ENCODE measurements around the gene PUS1.
"Not testable (repeated sequence)": the region's sequence is repeated elsewhere in the genome, so short reads cannot be mapped to it uniquely, and the experiment has no call there.

The PUS1 gene

DNA sequence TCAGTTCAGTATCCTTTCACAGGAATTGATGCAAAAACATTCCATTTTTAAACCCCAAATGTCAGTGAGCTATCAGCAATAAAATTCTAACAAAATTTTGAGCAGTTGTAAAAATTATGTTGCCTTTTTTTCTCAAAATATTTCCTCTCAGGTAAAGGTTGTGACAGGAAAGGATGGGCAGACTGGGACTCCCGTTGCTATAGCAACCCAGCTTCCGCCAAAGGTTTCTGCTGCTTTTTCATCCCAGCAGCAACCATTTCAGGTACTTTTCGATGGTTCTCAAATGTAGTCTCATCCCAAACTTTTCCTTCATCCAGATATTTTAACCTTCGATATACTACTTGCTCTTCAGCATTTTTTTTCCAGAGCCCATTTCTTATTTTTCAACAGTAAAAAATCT is 34.3 kb downstream of the PUS1 start:
- DNase-seq, result no peak

DNA sequence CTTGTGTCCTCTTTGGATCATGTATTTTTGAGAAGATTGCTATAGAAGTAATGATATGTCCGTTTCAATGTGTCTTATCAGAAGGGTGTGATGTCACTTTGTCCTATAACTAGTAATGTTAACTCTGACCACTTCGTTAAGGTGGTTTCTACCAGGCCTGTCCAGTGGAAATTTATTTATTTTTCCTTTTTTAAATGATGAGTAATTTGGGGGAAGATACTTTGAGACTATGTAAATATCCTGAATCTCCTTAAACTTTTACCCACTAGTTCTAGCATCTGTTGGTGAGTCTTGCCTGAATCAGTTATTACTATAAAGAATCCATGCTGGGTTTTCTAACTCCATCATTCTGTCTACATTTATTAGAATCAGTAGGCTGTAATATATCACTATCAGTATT is 36.0 kb downstream of the PUS1 start:
- DNase-seq, result no peak

DNA sequence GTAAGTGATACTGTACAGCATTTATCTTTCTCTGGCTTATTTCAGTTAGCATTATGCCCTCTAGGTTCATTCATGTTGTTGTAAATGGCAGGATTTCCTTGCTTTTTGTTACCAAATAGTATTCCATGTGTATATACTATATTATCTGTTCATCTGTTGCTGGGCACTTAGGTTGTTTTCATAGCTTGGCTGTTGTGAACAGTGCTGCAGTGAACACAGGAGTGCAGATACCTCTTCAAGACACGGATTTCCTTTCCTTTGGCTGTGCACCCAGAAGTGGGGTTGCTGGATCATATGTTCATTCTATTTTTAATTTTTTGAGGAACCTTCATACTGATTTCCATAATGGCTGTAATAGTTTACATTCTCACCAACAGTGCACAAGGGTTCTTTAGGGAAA is 42.1 kb downstream of the PUS1 start:
- no peak for DNase-seq

DNA sequence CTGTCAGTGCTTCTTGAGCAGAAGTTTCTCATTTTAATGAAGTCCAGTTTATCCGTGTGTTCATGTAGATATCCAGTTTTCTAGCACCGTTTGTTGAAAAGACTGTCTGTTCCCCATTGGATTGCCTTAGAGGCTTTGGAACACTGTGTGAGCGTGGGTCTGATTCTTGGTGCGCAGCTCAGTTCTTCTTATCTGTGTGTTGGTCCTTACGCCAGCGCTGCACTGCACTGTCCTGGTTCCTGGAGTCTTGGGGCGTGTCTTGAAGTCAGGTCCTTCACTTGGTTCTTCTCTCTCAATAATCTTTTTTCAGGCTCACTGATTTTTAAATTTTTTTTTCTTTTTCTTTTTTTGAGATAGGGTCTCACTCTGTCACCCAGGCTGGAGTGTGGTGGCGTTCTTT is 46.2 kb downstream of the PUS1 start:
- no peak for DNase-seq

DNA sequence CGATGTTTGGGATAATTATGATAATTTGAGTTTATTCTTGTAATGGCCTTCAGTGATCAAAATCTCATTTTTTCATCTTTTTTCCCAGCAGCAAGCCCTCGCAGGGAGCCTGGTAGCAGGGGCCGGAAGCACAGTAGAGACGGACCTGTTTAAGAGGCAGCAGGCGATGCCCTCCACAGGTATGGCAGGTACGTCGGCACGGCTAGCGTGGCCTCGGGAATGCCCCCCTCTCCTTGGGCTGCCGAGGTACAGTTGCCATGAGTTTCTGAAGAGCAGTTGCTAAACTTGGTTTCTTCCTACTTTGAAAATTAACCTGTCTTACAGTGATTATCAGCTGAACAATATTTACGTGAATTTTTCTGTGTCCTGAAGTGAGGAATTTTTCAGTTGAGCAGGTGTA is 50.5 kb downstream of the PUS1 start:
- DNase-seq, result no peak

DNA sequence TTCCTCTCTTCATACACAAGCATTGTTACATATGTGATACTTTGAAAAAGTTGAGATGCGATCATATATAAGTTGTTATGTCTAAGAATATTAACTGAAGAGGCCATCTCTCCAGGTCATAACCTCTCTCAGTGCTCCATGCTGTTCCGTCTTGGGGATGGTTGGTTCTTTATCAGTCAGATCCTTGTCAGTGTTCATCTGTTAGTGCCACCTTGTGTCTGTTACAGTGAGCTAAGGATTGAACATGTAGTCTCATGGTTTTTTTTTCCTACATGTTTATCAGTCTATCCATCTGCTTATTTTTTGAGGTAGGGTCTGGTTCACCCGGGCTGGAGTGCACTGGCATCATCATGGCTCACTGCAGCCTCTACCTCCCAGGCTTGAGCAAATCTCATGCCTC is 51.2 kb downstream of the PUS1 start:
- no peak for DNase-seq

DNA sequence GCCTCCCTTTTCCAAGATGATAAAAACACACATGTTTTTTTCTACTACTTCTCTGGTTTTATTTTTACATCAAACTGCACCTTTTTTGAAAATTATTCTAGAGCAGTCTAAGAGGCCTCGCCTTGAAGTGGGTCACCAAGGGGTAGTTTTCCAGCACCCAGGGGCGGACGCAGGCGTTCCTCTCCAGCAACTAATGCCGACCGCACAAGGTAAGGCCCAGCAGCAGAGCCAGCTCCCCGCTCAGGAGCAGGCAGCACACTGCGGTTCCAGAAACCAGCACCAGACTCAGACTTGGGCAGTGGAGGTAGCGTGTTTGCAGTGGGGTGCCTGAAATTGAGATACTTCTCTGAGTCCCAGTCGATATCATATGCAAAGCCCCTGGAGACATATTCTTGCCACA is 52.3 kb downstream of the PUS1 start:
- DNase-seq, result no peak

DNA sequence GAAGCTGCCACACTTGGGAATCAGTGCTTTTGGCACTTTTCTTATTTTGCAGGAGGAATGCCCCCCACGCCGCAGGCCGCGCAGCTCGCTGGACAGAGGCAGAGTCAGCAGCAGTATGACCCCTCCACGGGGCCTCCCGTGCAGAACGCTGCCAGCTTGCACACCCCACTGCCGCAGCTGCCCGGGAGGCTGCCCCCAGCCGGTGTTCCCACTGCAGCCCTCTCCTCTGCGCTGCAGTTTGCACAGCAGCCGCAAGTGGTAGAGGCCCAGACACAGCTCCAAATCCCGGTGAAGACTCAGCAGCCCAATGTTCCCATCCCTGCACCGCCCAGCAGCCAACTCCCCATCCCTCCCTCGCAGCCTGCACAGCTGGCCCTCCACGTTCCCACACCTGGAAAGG is 53.0 kb downstream of the PUS1 start:
- DNase-seq, result no peak

DNA sequence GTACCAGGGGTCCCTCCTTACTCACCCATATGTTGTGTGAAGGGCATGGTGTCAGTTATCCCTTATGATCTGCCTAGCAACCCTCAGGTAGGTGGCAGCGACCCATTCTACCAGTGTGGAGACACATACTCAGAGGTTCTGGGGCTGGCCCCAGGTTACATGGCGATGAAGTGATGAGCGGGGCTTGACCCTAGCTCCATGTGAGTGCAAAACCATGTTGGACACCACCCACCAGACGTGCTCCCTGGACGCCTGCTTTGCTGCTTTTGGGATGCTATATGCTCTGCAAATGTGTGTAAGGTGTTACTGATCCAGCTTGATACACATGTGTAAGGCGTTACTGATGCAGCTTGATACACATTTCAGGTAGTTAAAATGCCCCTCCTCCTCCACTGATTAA is 54.0 kb downstream of the PUS1 start:
- no peak for DNase-seq

DNA sequence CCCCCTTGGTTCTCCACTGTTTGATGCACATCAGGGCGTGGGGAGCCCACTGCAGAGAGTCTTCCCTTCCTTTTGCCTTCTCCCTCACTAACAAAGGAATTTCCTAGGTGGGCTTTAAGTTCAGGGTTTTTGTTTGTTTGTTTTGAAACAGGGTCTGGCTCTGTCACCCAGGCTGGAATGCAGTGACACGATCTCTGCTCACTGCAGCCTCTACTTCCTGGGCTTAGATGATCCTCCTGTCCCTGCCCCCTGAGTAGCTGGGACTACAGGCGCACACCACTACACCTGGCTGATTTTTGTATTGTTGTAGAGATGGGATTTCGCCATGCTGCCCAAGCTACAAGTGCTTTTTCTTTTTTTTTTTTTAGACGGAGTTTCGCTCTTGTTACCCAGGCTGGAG is 54.5 kb downstream of the PUS1 start:
- no peak for DNase-seq

DNA sequence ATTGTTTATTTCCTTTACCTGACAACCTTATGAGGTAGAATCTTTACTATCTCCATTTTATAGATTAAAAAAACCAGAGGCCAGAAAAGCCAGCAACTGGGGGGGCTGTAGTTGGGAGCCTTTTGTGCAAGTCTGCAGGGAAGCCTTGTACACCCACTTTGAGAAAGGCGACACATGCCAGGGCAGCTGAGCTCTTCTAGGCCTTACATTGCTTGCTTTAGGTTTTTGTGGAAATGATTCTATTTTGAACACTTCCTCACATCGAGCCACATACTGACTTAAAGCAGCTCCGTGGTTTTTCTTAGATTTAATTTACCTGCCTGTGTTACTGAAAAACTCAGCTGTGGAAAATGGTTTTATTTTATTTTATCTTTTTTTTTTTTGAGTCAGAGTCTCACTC is 55.3 kb downstream of the PUS1 start:
- DNase-seq, result no peak

DNA sequence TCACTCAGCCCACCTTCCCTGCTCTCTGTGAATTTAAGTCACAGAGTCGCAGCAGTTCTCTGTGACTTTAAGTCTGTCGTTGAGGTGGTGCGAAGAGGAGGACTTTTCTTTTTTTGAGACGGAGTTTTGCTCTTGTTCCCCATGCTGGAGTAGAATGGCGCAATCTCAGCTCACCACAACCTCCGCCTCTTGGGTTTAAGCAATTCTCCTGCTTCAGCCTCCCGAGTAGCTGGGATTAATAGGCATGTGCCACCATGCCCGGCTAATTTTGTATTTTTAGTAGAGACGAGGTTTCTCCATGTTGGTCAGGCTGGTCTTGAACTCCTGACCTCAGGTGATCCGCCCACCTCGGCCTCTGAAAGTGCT is 56.4 kb downstream of the PUS1 start:
- DNase-seq, result not testable (repeated sequence)

DNA sequence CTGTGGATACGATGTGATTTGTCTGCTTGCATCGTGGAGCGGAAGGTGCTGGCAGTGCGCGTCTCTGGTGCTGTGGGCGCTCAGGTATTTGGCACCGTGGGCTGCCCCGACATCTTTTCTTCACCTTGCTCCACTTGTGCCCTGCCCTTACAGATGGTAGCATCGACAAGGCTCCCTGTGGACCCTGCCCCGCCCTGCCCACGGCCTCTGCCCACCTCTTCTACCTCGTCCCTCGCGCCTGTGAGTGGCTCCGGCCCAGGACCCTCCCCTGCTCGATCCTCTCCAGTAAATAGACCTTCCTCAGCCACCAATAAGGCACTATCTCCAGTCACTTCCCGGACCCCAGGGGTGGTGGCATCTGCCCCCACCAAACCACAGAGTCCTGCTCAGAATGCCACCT is 57.3 kb downstream of the PUS1 start:
- no peak for DNase-seq

DNA sequence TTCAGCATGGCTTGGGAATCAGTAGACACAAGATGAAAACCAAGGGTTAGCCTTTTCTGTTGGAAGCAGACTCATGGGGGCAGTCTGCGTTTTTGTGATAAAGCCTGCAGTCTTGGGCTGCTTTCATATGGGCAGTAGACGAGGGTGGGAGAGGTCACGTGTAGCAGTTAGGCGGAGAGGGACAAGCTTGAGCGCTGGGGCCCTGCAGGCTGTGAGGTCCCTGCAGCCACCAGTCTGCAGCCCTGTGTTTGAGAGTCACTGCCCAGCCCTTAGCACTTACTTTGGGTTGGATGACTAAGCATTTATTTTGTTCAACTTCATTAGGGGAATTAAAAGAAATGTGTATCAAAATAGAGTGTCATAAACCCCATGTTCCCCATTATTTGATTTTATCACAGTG is 57.8 kb downstream of the PUS1 start:
- no peak for DNase-seq

DNA sequence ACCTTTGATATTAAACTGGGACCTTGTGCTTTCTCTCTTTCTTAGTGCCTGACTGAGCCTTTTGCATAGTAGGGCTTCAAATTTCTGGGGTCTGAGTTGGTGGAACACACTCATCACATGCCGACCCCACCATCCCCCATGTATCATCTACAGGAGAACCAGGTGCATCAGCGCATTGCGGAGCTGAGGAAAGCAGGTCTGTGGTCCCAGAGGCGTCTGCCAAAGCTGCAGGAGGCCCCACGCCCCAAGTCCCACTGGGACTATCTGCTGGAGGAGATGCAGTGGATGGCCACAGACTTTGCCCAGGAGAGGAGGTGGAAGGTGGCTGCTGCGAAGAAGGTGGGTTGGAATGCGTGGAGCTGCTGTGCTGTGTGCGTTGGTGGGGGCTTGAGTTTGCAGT is 58.5 kb downstream of the PUS1 start:
- DNase-seq, result no peak

DNA sequence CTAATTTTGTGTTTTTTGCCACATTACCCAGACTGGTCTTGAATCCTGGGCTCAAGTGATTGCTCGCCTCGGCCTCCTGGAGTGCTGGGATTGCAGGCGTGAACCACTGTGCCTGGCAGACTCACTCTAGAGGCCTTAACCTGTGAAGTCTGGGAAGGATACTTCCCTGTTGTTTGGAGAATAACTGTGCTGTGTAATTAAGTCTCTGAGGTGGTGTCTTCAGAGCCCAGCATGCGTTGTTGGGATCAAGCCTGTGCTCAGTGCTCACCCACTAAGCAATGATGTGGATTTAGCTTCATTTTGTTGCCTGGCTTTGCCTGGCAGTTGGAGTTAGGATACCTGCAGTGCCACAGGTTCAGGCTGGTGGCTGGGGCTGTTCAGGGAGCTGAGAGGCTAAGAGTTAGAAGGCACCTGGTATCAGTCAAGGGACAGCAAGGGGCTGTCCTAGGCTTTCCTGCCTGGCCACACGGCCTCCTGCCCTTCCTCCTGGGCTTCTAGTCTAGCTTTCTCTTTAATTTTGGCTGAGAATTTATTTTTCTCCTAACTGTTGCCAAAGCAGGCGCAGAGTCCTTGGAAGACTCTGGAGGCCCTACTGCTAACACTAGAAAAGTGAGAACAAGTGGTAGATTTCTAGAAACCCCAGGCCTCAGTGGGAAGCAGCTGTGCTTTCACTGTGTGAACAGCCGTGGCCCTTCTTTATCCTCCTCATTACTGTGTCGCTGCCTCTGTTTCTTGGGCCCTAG is 59.1 kb downstream of the PUS1 start:
- DNase-seq, result no peak

DNA sequence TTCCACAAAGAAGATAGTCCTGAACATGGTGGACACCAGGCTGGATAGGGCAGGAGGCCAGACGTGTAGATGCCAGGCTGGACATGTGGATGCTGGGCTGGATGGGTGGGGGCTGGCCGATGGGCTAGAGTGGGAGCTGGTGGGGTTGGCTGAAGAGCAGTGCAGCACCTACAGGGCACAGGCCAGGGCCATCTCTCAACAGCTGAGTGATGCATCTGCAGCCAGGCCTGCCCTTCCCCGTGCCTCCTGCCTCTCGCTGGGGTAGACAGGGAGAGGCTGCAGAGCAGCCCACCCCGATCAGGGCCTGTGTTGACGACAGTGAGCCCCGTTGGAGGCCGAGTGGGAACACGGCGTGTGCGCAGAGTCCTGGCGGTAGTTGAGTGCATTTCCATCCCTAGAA is 59.9 kb downstream of the PUS1 start:
- no peak for DNase-seq

DNA sequence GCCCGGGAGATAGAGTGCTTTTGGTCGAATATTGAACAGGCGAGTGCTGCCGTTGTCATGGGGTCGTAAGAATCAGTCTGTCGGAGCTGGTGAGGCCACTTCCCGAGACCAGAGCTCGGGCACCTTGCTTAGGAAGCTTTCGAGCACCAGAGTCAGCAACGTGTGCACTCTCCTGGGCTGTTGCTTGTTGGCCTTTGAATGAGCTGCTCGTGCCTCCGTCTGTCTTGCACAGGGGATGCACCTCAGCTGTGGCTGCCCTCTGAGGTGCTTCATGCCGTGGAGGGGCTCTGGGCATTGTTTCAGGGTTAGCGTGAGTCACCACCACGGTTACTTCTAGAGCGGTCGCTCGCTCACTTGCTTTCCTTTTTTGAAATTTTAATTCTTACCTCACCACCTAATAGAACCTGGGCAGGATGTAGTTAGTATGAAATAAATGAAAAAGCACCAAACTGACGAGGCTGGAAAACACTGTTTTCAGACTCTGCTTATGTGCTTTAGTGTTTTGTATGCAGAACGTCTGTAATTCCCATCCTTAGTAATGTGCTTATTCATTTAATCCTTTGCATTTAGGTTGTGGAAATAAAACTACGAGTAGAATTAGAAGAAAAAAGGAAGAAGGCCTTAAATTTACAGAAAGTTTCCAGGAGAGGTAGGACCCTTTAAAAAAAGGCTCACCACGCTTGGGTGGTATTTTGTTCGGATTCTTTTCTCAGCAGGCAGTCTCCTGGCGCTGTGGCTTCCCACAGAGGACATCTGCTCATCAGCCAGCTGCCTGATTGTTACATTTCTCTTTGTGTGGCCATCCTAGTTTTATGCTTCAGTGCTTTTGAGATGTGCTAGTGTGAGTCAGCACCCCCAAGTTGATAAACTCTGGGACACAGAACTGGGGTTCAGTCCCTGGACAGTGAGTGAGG is 61.2 kb downstream of the PUS1 start:
- no peak for DNase-seq

DNA sequence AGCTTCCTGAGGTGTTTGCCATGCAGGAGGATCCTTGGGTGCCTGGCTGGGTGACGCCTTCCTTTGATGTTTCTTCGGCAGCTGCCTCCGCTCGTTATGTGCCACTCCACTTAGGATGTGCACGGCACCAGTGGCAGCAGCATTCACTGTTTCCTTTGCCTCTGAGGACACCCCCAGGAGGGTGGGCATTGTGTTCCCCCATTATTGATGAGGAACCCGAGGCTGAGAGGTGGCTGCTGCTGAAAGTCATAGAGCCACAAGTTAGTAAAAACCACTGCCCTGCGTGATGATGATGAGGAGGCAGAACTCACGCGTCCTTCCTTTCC is 61.9 kb downstream of the PUS1 start:
- no peak for DNase-seq

DNA sequence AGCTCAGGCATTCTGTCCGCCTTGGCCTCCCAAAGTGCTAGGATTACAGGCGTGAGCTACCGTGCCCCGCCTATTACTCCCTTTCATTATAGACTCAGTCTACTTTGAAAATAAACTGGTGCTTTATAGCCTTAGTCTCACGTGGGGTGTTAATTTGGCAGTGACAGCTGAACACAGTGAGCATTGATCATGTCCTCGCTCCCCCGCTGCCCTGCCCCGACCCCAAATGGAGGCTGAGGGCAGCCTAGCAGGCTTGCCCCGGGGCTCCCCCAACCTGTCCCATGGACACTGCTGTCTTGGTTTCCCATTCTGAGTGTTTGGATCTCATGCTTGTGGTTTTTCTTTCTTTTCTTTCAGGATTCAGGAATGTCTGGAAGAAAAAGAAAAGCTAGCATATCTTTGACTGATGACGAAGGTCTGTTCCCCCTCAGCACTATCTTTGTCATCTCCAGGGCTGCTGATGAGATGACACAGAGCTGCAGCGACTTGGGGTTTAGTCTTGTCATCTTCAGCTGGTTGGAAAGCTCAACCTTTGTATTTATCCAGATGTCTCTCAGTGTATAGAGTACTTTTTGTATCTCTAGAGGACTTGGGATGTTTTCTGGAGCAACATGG is 62.8 kb downstream of the PUS1 start:
- no peak for DNase-seq

DNA sequence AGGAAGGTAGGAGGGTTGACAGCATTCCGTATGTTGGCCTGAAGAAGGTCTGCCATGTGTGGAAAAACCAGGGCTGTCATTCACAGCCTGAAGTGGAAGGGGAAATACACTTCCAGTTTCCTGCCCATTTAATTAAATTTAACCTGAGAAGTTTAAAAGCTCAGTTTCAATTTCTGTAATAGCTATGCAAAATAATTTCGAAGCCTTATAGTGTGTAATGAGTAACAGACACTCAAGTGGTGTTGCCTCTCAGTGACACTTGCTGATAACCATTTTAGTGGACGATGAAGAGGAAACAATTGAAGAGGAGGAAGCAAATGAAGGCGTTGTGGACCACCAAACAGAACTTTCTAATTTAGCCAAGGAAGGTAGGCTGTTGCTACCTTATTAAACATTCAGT is 65.5 kb downstream of the PUS1 start:
- no peak for DNase-seq
